Cardiac muscle cell (in vitro differentiated cells and primary cell): ENCODE data around the gene NPEPL1. TPM values are rescaled to one million over a fixed set of nuclear protein-coding genes. Genes with fewer than 3 reads are reported as not detected.

Experiments used
- DNase-seq, 2 donors: peaks; one replicate each; pipeline versions ENCODE4 v3.0.0 to v3.0.0-alpha.2; 2010 to 2017; ENCODE audit warnings: low read depth in 1 of 2, low spot score in 1 of 2
- H3K27ac ChIP-seq: fragments of 200-600 bp; sonication (generic); 2 replicates; pipeline ENCODE4 v1.5.1; 2016
- H3K27me3 ChIP-seq: fragments of 200-600 bp; sonication (generic); 2 replicates; pipeline ENCODE4 v1.6.0; 2016; ENCODE audit warnings: control low read depth
- H3K36me3 ChIP-seq: fragments of 200-600 bp; sonication (generic); 2 replicates; pipeline ENCODE4 v1.5.1; 2016; ENCODE audit warnings: control low read depth
- H3K4me1 ChIP-seq: fragments of 200-600 bp; sonication (generic); 2 replicates; pipeline ENCODE4 v1.8.1; 2017; ENCODE audit warnings: low read depth, mild to moderate bottlenecking, mixed run types
- H3K4me3 ChIP-seq: fragments of 200-600 bp; sonication (generic); 2 replicates; pipeline ENCODE4 v1.5.1; 2016; ENCODE audit warnings: mild to moderate bottlenecking
- H3K9me3 ChIP-seq: fragments of 200-600 bp; sonication (generic); 2 replicates; pipeline ENCODE4 v1.5.1; 2017; ENCODE audit warnings: low read depth, mild to moderate bottlenecking, control low read depth
- CTCF ChIP-seq: IDR thresholded peaks from 2 replicates; pipeline ENCODE4 v1.5.1; 2012; ENCODE audit warnings: low read depth, mild to moderate bottlenecking, low read length
- polyA plus RNA-seq: library from polyadenylated mRNA; unstranded; fragments of >200 nt; fragmentation: Nextera tagmentation; extraction: Ambion mirVana; gene quantifications from 2 replicates; pipeline ENCODE4 v1.2.1, GENCODE V29; 2016
- total RNA-seq: library from RNA; depleted of rRNA; stranded (reverse); fragments of >200 nt; gene quantifications from 2 replicates; pipeline ENCODE4 v1.2.3, GENCODE V29; 2016

The NPEPL1 gene
- total and polyA plus RNA-seq, 2 experiments from 2014 or later = 58.4 to 59.0 TPM

GRCh38 chr20:58703765-58704371 lies 11.3 kb downstream of the NPEPL1 start:
- no peak for DNase-seq
- no peak for TF ChIP-seq CTCF
- no peaks in the 10 kb centered on the region for H3K9me3 ChIP-seq
- H3K4me3 ChIP-seq = no peak overlapping the region
- no peak overlapping the region for H3K27ac ChIP-seq
- H3K27me3 ChIP-seq = no peaks in the 10 kb centered on the region
- peaks cover 25% of the 10 kb centered on the region for H3K36me3 ChIP-seq
- no peaks in the 10 kb centered on the region for H3K4me1 ChIP-seq

- no peak overlapping the region for H3K27ac ChIP-seq
- no peaks in the 10 kb centered on the region for H3K27me3 ChIP-seq
- H3K4me1 ChIP-seq = no peaks in the 10 kb centered on the region
- TF ChIP-seq CTCF = no peak
- no peak overlapping the region for H3K4me3 ChIP-seq
- peaks cover 22% of the 10 kb centered on the region for H3K36me3 ChIP-seq
- DNase-seq = no peak
- H3K9me3 ChIP-seq = no peaks in the 10 kb centered on the region
Observed at GRCh38 chr20:58705208-58705926, 12.8 kb downstream of the NPEPL1 start.

GRCh38 chr20:58706150-58706892 lies 13.7 kb downstream of the NPEPL1 start:
- no peak for DNase-seq
- H3K27ac ChIP-seq = no peak overlapping the region

GRCh38 chr20:58706975-58707681 lies 14.5 kb downstream of the NPEPL1 start:
- Histone ChIP-seq H3K9me3 (no peaks in the 10 kb centered on the region), H3K4me3 (no peak overlapping the region), H3K36me3 (peaks cover 22% of the 10 kb centered on the region), H3K27ac (no peak overlapping the region), H3K4me1 (no peaks in the 10 kb centered on the region), H3K27me3 (no peaks in the 10 kb centered on the region)
- TF ChIP-seq CTCF = no peak
- DNase-seq = no peak

More at GRCh38 chr20:58706150-58706892, 13.7 kb downstream of the NPEPL1 start:
- no peaks in the 10 kb centered on the region for H3K9me3 ChIP-seq
- H3K4me1 ChIP-seq = no peaks in the 10 kb centered on the region
- H3K36me3 ChIP-seq = peaks cover 22% of the 10 kb centered on the region
- TF ChIP-seq CTCF = no peak
- H3K27me3 ChIP-seq = no peaks in the 10 kb centered on the region
- no peak overlapping the region for H3K4me3 ChIP-seq

GRCh38 chr20:58707770-58708169 lies 15.2 kb downstream of the NPEPL1 start:
- DNase-seq = no peak
- H3K4me1 ChIP-seq = no peaks in the 10 kb centered on the region
- H3K27ac ChIP-seq = no peak overlapping the region
- no peak for TF ChIP-seq CTCF
- no peak overlapping the region for H3K4me3 ChIP-seq
- H3K36me3 ChIP-seq = peaks cover 19% of the 10 kb centered on the region
- no peaks in the 10 kb centered on the region for H3K9me3 ChIP-seq
- no peaks in the 10 kb centered on the region for H3K27me3 ChIP-seq
